Karpas-422 (cell line): ENCODE results near the gene GCLC. TPM values are rescaled to one million over a fixed set of nuclear protein-coding genes. Genes with fewer than 3 reads are reported as not detected.

ENCODE experiments used
- DNase-seq: peaks from one replicate; pipeline ENCODE4 v3.0.0-alpha.2; 2015
- H2AFZ ChIP-seq: fragments of 200-600 bp; sonication (generic); 2 replicates; pipeline ENCODE4 v1.6.1; 2014; ENCODE audit warnings: antibody characterized with exemption, low read length, mixed read lengths
- H3K27ac ChIP-seq: fragments of 200-600 bp; sonication (generic); 2 replicates; pipeline ENCODE4 v1.5.1; 2014; ENCODE audit warnings: mild to moderate bottlenecking, low read length, moderate library complexity
- H3K27me3 ChIP-seq: fragments of 200-600 bp; sonication (generic); 2 replicates; pipeline ENCODE4 v1.6.1; 2014; ENCODE audit warnings: low read length, mixed read lengths
- H3K36me3 ChIP-seq: fragments of 200-600 bp; sonication (generic); 2 replicates; pipeline ENCODE4 v1.6.1; 2014; ENCODE audit warnings: low read length, mixed read lengths; ENCODE audit not compliant: insufficient read depth
- H3K4me1 ChIP-seq: fragments of 200-600 bp; sonication (generic); 2 replicates; pipeline ENCODE4 v1.6.1; 2014; ENCODE audit warnings: mild to moderate bottlenecking, low read length, mixed read lengths
- H3K4me2 ChIP-seq: fragments of 200-600 bp; sonication (generic); 2 replicates; pipeline ENCODE4 v1.6.1; 2014; ENCODE audit warnings: low read length, low read depth, mild to moderate bottlenecking; ENCODE audit not compliant: poor library complexity, severe bottlenecking
- H3K4me3 ChIP-seq: fragments of 200-600 bp; sonication (generic); 2 replicates; pipeline ENCODE4 v1.5.1; 2014; ENCODE audit warnings: mild to moderate bottlenecking, antibody characterized with exemption, low read length, mixed read lengths
- H3K79me2 ChIP-seq: fragments of 200-600 bp; sonication (generic); 2 replicates; pipeline ENCODE4 v1.6.1; 2014; ENCODE audit warnings: mild to moderate bottlenecking, low read length, mixed read lengths
- H3K9ac ChIP-seq: fragments of 200-600 bp; sonication (generic); 2 replicates; pipeline ENCODE4 v1.6.0; 2014; ENCODE audit warnings: low read length
- H3K9me2 ChIP-seq: fragments of 200-600 bp; sonication (generic), shearing (Covaris generic); replicated peaks from 2 replicates; pipeline ENCODE4 v1.6.0; 2014; ENCODE audit warnings: mild to moderate bottlenecking, low read length, moderate library complexity; ENCODE audit not compliant: insufficient read depth
- H3K9me3 ChIP-seq: fragments of 300-700, 200-600 bp; sonication (generic); 2 replicates; pipeline ENCODE4 v1.6.1; 2014; ENCODE audit warnings: low read length, mixed read lengths
- H4K20me1 ChIP-seq: fragments of 200-600 bp; sonication (generic); 2 replicates; pipeline ENCODE4 v1.6.1; 2014; ENCODE audit warnings: mild to moderate bottlenecking, antibody characterized with exemption, low read length, low read depth; ENCODE audit not compliant: insufficient read depth
- total RNA-seq: library from RNA; depleted of rRNA; stranded (reverse); fragments of >200 nt; shearing (Covaris generic); gene quantifications from 2 replicates; pipeline ENCODE4 v1.2.3, GENCODE V29; 2014; ENCODE audit warnings: low replicate concordance

GCLC gene
- total RNA-seq, 1 experiment from 2014 or later: 11.6 TPM

DNA sequence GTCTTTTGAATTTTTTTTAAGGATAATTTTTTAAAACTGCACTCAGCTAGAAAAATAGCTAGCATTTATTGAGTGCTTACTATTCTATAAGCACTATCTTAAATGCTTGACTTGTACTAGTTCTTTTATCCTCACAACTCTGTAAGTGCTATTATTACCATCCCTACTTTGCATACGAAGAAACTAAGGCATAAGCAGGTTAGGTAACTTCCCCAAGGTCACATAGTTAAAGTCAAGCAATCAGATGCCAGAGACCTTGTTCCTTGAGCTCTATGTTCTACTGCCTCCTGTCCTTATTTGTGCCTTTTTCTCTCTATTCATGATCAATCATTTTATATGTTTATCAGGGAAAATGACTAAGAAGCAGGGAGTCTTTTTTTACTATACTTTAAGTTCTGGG, 65.0 kb downstream of the GCLC start:
- H3K9me2 ChIP-seq: no peaks in the 10 kb centered on the region

DNA sequence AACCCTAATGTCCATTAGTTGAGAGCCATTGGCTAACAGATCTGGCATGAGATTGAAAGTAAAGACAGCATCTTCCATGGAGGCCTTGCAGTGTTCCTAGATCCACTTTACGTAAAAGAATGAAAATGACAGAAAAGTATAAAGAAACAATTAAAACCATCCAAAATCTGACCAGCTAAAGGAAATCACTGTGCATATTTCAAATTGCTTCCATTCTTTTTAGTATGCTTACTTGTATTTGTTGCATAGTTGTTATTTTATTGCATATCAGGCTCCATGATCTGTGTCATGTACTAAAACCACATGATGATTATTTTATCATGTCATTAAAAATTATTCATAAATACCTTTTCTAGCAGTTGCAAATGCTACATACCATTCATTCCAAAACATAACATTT, 67.9 kb downstream of the GCLC start:
- Histone ChIP-seq H3K79me2 (no peaks in the 10 kb centered on the region), H2AFZ (no peak overlapping the region), H3K9me3 (no peaks in the 10 kb centered on the region), H3K27ac (no peak overlapping the region), H3K4me1 (peaks cover 9% of the 10 kb centered on the region), H3K9ac (no peak overlapping the region), H3K27me3 (no peaks in the 10 kb centered on the region), H3K9me2 (no peaks in the 10 kb centered on the region), H3K4me3 (no peak overlapping the region), H3K36me3 (no peaks in the 10 kb centered on the region), H3K4me2 (no peak overlapping the region), H4K20me1 (no peaks in the 10 kb centered on the region)
- DNase-seq: no peak

More for the DNA sequence above, 65.0 kb downstream of the GCLC start:
- Histone ChIP-seq H3K27ac (no peak overlapping the region), H3K27me3 (no peaks in the 10 kb centered on the region), H2AFZ (no peak overlapping the region), H3K9ac (no peak overlapping the region), H3K4me3 (no peak overlapping the region), H3K79me2 (no peaks in the 10 kb centered on the region), H3K4me2 (no peak overlapping the region), H3K9me3 (no peaks in the 10 kb centered on the region), H4K20me1 (no peaks in the 10 kb centered on the region), H3K4me1 (peaks cover 16% of the 10 kb centered on the region), H3K36me3 (no peaks in the 10 kb centered on the region)
- no peak for DNase-seq

GRCh38 chr6:53474010-53474409, 70.9 kb downstream of the GCLC start:
- Histone ChIP-seq H3K4me2 (no peak overlapping the region), H3K27ac (no peak overlapping the region), H4K20me1 (no peaks in the 10 kb centered on the region), H3K36me3 (no peaks in the 10 kb centered on the region), H3K79me2 (no peaks in the 10 kb centered on the region), H3K4me1 (no peaks in the 10 kb centered on the region), H2AFZ (no peak overlapping the region), H3K4me3 (no peak overlapping the region), H3K9me3 (no peaks in the 10 kb centered on the region), H3K27me3 (no peaks in the 10 kb centered on the region), H3K9me2 (no peaks in the 10 kb centered on the region), H3K9ac (no peak overlapping the region)
- DNase-seq: no peak

DNA sequence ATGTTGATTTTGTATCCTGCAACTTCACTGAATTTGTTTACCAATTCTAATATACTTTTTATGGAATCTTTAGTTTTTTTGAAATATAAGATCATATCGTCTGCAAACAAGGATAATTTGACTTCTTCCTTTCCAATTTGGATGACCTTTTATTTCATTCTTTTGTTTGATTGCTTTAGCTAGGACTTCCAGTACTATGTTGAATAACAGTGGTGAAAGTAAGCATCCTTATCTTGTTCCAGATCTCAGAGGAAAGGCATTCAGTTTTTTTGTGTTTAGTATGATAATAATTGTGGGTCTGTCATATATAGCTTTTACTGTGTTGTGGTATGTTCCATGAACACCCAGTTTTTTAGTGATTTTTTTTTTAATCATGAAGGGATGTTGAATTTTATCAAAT, 75.7 kb downstream of the GCLC start:
- Histone ChIP-seq H3K9me2 (no peaks in the 10 kb centered on the region), H3K9ac (no peak overlapping the region), H3K4me1 (peaks cover 3% of the 10 kb centered on the region), H3K4me2 (no peak overlapping the region), H4K20me1 (no peaks in the 10 kb centered on the region), H3K36me3 (no peaks in the 10 kb centered on the region), H3K9me3 (no peaks in the 10 kb centered on the region), H3K27me3 (no peaks in the 10 kb centered on the region), H3K4me3 (no peak overlapping the region), H3K27ac (no peak overlapping the region), H3K79me2 (no peaks in the 10 kb centered on the region), H2AFZ (no peak overlapping the region)
- no peak for DNase-seq

GRCh38 chr6:53466257-53466656, 78.6 kb downstream of the GCLC start:
- no peak overlapping the region for H3K4me3 ChIP-seq
- no peaks in the 10 kb centered on the region for H3K27me3 ChIP-seq
- no peaks in the 10 kb centered on the region for H4K20me1 ChIP-seq
- DNase-seq: no peak
- no peaks in the 10 kb centered on the region for H3K9me2 ChIP-seq
- H3K79me2 ChIP-seq: no peaks in the 10 kb centered on the region
- H3K4me2 ChIP-seq: no peak overlapping the region
- H3K4me1 ChIP-seq: peaks cover 14% of the 10 kb centered on the region
- H3K9ac ChIP-seq: no peak overlapping the region
- H2AFZ ChIP-seq: no peak overlapping the region
- H3K36me3 ChIP-seq: no peaks in the 10 kb centered on the region
- no peaks in the 10 kb centered on the region for H3K9me3 ChIP-seq
- no peak overlapping the region for H3K27ac ChIP-seq

DNA sequence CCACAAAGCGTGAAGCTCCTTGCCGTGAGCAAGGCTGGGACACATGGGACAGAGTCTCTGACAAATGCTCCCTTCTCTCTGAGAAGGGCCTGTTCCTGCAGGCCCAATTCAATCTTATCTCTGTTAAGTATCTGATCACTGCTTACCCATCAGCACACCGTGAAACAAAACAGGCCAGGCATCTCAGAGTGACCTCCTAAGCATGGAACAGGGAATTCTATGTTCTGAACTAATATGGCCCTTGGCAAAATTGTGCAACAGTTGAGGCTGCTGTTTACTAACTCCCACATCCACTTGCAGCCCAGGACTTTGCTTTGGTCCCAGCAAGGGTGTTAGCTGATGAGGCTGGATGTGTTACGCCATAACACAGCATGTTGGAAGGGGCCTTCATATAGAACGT, 79.2 kb downstream of the GCLC start:
- no peaks in the 10 kb centered on the region for H3K9me3 ChIP-seq
- no peak for DNase-seq
- H3K4me3 ChIP-seq: no peak overlapping the region
- no peak overlapping the region for H3K27ac ChIP-seq
- no peaks in the 10 kb centered on the region for H3K27me3 ChIP-seq
- H3K36me3 ChIP-seq: no peaks in the 10 kb centered on the region
- no peak overlapping the region for H3K9ac ChIP-seq
- no peaks in the 10 kb centered on the region for H4K20me1 ChIP-seq
- no peaks in the 10 kb centered on the region for H3K79me2 ChIP-seq
- H3K9me2 ChIP-seq: no peaks in the 10 kb centered on the region
- H3K4me1 ChIP-seq: peaks cover 19% of the 10 kb centered on the region
- no peak overlapping the region for H2AFZ ChIP-seq
- H3K4me2 ChIP-seq: no peak overlapping the region

- Histone ChIP-seq H2AFZ (no peak overlapping the region), H3K79me2 (no peaks in the 10 kb centered on the region), H3K4me3 (no peak overlapping the region), H3K27ac (no peak overlapping the region), H3K4me2 (no peak overlapping the region), H3K4me1 (peaks cover 20% of the 10 kb centered on the region), H3K36me3 (no peaks in the 10 kb centered on the region), H3K27me3 (no peaks in the 10 kb centered on the region), H3K9me3 (no peaks in the 10 kb centered on the region), H3K9ac (no peak overlapping the region), H4K20me1 (no peaks in the 10 kb centered on the region), H3K9me2 (no peaks in the 10 kb centered on the region)
- DNase-seq: no peak
Observed at GRCh38 chr6:53464927-53465460, 79.9 kb downstream of the GCLC start.

GRCh38 chr6:53464483-53464882, 80.4 kb downstream of the GCLC start:
- H3K9ac ChIP-seq: no peak overlapping the region
- no peak overlapping the region for H3K4me2 ChIP-seq
- H3K4me3 ChIP-seq: no peak overlapping the region
- H4K20me1 ChIP-seq: no peaks in the 10 kb centered on the region
- no peaks in the 10 kb centered on the region for H3K27me3 ChIP-seq
- H3K27ac ChIP-seq: no peak overlapping the region
- no peaks in the 10 kb centered on the region for H3K79me2 ChIP-seq
- no peaks in the 10 kb centered on the region for H3K9me3 ChIP-seq
- DNase-seq: no peak
- no peaks in the 10 kb centered on the region for H3K9me2 ChIP-seq
- H2AFZ ChIP-seq: no peak overlapping the region
- H3K4me1 ChIP-seq: peaks cover 20% of the 10 kb centered on the region
- no peaks in the 10 kb centered on the region for H3K36me3 ChIP-seq

DNA sequence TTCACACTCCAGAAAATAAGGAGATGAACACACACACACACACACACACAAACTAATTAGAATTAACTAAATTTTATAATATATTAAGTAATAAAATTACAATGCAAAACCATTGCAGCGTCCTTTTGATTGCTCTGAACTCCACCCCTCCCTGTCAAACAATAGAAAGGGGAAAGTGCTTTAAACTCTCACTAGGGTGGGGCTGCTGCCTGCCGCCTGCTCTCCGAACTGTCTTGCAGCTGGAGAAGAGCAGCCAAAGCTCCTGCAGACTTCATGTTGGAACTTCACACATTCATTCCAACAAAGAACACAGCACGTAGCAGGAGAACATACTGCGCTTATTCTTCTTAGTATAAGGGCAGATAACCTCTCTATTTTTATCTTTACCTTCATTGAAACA, 83.2 kb downstream of the GCLC start:
- no peaks in the 10 kb centered on the region for H3K79me2 ChIP-seq
- H3K9me3 ChIP-seq: no peaks in the 10 kb centered on the region
- peak overlapping the region; percentile 45; the same call in 1 of the 2 replicates for H2AFZ ChIP-seq
- H3K4me1 ChIP-seq: peaks cover 20% of the 10 kb centered on the region
- no peak overlapping the region for H3K27ac ChIP-seq
- H3K9ac ChIP-seq: no peak overlapping the region
- DNase-seq: no peak
- H3K9me2 ChIP-seq: no peaks in the 10 kb centered on the region
- no peaks in the 10 kb centered on the region for H3K36me3 ChIP-seq
- H3K4me2 ChIP-seq: peak overlapping the region; percentile 32
- no peaks in the 10 kb centered on the region for H4K20me1 ChIP-seq
- H3K4me3 ChIP-seq: no peak overlapping the region
- H3K27me3 ChIP-seq: no peaks in the 10 kb centered on the region
